ENCODE measurements around the gene CTTN.

Gene CTTN

GRCh38 chr11:70397983-70398833 lies at the start of gene CTTN:
TSS of gene CTTN (plus strand) at chr11:70398529. CDS start at chr11:70407298, 8,769 bp downstream.
- DNase-seq (ENCODE audit: low read depth) = peak; percentile 75

- no peak for DNase-seq (ENCODE audit: low read depth)
These were observed 49.7 kb upstream of the CTTN start for GRCh38 chr11:70348608-70349007.

GRCh38 chr11:70351646-70352045 lies 46.7 kb upstream of the CTTN start:
- no peak for DNase-seq (ENCODE audit: low read depth)

GRCh38 chr11:70352100-70352499 lies 46.2 kb upstream of the CTTN start:
- DNase-seq (ENCODE audit: low read depth) = no peak

GRCh38 chr11:70352601-70353000 lies 45.7 kb upstream of the CTTN start:
- DNase-seq (ENCODE audit: low read depth) = no peak

- no peak for DNase-seq (ENCODE audit: low read depth)
These were observed 45.0 kb upstream of the CTTN start for GRCh38 chr11:70353329-70353728.

- no peak for DNase-seq (ENCODE audit: low read depth)
These were observed 44.3 kb upstream of the CTTN start for GRCh38 chr11:70353900-70354568.

GRCh38 chr11:70354629-70355028 lies 43.7 kb upstream of the CTTN start:
- no peak for DNase-seq (ENCODE audit: low read depth)

GRCh38 chr11:70358753-70359152 lies 39.6 kb upstream of the CTTN start:
- DNase-seq (ENCODE audit: low read depth) = no peak

- DNase-seq (ENCODE audit: low read depth) = no peak
These were observed 38.7 kb upstream of the CTTN start for GRCh38 chr11:70359451-70360205.

GRCh38 chr11:70360211-70360610 lies 38.1 kb upstream of the CTTN start:
- no peak for DNase-seq (ENCODE audit: low read depth)

- no peak for DNase-seq (ENCODE audit: low read depth)
These were observed 34.2 kb upstream of the CTTN start for GRCh38 chr11:70364178-70364577.

- peak; percentile 70 for DNase-seq (ENCODE audit: low read depth)
These were observed 33.4 kb upstream of the CTTN start for GRCh38 chr11:70364745-70365543.

- DNase-seq (ENCODE audit: low read depth) = no peak
These were observed 32.8 kb upstream of the CTTN start for GRCh38 chr11:70365544-70365927.

- no peak for DNase-seq (ENCODE audit: low read depth)
These were observed 31.3 kb upstream of the CTTN start for GRCh38 chr11:70367071-70367470.

- DNase-seq (ENCODE audit: low read depth) = no peak
These were observed 29.4 kb upstream of the CTTN start for GRCh38 chr11:70368961-70369360.

GRCh38 chr11:70371241-70371640 lies 27.1 kb upstream of the CTTN start:
- DNase-seq (ENCODE audit: low read depth) = no peak

- DNase-seq (ENCODE audit: low read depth) = no peak
These were observed 26.3 kb upstream of the CTTN start for GRCh38 chr11:70372076-70372475.

- DNase-seq (ENCODE audit: low read depth) = no peak
These were observed 21.7 kb upstream of the CTTN start for GRCh38 chr11:70376621-70377020.

GRCh38 chr11:70377645-70378044 lies 20.7 kb upstream of the CTTN start:
- DNase-seq (ENCODE audit: low read depth) = no peak

GRCh38 chr11:70378506-70379134 lies 19.7 kb upstream of the CTTN start:
- no peak for DNase-seq (ENCODE audit: low read depth)
